AG04449 (cell line): ENCODE measurements around the gene CTDSPL.

Source experiments
- CTCF ChIA-PET: fragments of 350-600 bp; formaldehyde crosslinking; extraction: SDS; loops from one replicate; lab custom pipeline; 2021; ENCODE audit warnings: antibody characterized with exemption; lab: Yijun Ruan, JAX
- POLR2A ChIA-PET: fragments of 400-600, 350-600 bp; formaldehyde crosslinking; extraction: SDS; loops from one replicate; lab custom pipeline; 2020; ENCODE audit warnings: antibody characterized with exemption, inconsistent platforms; lab: Yijun Ruan, JAX
- DNase-seq: peaks from one replicate; pipeline ENCODE4 v3.0.0-alpha.2; 2010; ENCODE audit warnings: low read depth, low spot score
- H3K4me3 ChIP-seq: 2 replicates; pipeline ENCODE4 v1.5.1; 2011; ENCODE audit warnings: low read depth, mild to moderate bottlenecking, control low read depth, low read length
- TF ChIP-seq, protein P1 (sequence below): IDR thresholded peaks from one replicate; pipeline ENCODE4 v1.5.1; 2011; ENCODE audit warnings: mild to moderate bottlenecking, moderate library complexity, low read length, control low read depth, inconsistent platforms; ENCODE audit not compliant: insufficient read depth; ENCODE audit errors: missing control alignments

CTDSPL gene

DNA sequence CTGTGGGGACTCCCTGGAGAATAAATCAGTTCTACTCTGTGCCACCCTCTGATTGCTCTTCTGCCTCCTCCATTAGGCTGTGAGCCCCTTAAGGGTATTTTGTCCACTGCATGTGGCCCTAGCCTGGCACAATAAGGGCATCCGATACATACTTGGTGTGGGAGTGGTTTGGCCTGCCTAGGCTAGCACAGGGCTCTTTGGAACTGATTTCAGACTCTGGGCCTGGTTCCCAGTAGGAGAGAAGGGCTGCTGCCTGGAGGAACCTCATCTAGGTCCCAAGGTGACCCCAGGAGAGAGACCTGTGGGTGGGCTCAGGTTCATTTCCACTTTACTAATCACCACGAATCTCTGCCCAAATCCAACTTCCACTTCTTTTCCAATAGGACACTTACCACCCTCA lies 5.3 kb upstream of the CTDSPL start:
- POLR2A ChIA-PET: no interaction called here
- TF ChIP-seq, protein P1, sequence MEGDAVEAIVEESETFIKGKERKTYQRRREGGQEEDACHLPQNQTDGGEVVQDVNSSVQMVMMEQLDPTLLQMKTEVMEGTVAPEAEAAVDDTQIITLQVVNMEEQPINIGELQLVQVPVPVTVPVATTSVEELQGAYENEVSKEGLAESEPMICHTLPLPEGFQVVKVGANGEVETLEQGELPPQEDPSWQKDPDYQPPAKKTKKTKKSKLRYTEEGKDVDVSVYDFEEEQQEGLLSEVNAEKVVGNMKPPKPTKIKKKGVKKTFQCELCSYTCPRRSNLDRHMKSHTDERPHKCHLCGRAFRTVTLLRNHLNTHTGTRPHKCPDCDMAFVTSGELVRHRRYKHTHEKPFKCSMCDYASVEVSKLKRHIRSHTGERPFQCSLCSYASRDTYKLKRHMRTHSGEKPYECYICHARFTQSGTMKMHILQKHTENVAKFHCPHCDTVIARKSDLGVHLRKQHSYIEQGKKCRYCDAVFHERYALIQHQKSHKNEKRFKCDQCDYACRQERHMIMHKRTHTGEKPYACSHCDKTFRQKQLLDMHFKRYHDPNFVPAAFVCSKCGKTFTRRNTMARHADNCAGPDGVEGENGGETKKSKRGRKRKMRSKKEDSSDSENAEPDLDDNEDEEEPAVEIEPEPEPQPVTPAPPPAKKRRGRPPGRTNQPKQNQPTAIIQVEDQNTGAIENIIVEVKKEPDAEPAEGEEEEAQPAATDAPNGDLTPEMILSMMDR: no peak
- no peak for DNase-seq
- H3K4me3 ChIP-seq: no peak overlapping the region
- CTCF ChIA-PET: interaction anchor here (0.6 to 3.6 kb wide), 27 partner anchors 8 to 391 kb away, joined by 3 to 29 read pairs (median 4); no protein-coding TSS in a partner anchor

DNA sequence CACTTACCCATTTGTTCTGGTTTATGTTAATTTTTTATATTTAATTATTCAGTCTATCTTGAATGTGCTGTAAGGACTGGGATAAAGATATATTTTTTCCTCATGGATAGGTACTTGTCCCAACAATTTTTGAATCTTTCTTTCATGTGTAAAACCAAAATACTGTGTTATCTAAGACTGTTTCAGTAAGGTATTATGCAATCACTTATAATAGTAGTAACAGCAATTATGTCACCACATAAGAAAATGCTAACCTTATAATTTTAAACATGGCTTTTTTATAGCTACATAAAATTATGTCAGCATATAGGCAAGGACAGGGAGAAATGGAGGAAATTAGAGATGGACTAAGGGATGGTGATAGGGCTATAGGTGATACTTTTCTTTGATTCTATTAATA lies 2.9 kb upstream of the CTDSPL start:
- CTCF ChIA-PET: interaction anchor here (1.7 kb wide), 1 partner anchor 11 kb away, joined by 5 read pairs; no protein-coding TSS in a partner anchor
- H3K4me3 ChIP-seq: no peak overlapping the region
- DNase-seq: no peak
- TF ChIP-seq, protein P1: no peak
- POLR2A ChIA-PET: no interaction called here

DNA sequence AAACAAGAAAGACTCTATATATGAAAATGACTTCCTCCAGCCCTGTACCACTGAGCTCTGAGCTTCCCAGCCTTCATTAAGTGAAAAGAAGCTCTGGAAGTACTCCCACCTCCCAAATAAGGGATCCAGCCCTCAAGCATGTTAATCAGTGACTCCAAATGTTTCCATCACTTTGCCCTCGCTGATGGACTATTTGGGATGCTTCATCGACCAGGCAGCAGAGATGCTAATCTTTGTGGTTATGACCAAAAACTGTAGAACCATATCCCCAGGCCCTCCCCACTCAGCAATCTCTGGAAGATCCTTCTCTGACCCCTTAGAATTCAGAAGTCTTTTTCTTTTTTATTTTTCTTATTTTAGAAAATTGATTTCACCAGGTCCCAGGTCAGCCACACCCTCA lies 2.3 kb upstream of the CTDSPL start:
- TF ChIP-seq, protein P1: no peak
- ChIA-PET CTCF (interaction anchor here (0.6 to 1.7 kb wide), 2 partner anchors 11 to 94 kb away, joined by 3 to 5 read pairs; no protein-coding TSS in a partner anchor), POLR2A (no interaction called here)
- DNase-seq: no peak
- H3K4me3 ChIP-seq: no peak overlapping the region

DNA sequence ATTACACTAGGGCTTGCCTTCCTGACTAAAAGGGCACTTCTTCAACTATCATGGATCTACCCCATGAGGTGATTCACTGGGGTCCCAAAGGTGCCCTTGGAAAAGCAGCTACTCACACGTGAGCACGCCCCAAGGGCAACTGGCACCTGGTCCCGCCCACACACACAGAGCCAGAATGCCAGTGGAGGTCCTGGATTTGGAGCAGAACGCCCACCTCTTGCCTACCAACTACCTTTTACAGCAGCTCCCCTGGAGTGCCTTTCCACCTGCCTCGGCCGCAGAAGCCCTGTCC lies 1.8 kb upstream of the CTDSPL start:
- CTCF ChIA-PET: interaction anchor here (0.6 to 1.7 kb wide), 2 partner anchors 12 to 93 kb away, joined by 3 to 5 read pairs; no protein-coding TSS in a partner anchor
- DNase-seq: no peak
- peak overlapping the region; percentile 18 for H3K4me3 ChIP-seq
- POLR2A ChIA-PET: no interaction called here
- TF ChIP-seq, protein P1: no peak

DNA sequence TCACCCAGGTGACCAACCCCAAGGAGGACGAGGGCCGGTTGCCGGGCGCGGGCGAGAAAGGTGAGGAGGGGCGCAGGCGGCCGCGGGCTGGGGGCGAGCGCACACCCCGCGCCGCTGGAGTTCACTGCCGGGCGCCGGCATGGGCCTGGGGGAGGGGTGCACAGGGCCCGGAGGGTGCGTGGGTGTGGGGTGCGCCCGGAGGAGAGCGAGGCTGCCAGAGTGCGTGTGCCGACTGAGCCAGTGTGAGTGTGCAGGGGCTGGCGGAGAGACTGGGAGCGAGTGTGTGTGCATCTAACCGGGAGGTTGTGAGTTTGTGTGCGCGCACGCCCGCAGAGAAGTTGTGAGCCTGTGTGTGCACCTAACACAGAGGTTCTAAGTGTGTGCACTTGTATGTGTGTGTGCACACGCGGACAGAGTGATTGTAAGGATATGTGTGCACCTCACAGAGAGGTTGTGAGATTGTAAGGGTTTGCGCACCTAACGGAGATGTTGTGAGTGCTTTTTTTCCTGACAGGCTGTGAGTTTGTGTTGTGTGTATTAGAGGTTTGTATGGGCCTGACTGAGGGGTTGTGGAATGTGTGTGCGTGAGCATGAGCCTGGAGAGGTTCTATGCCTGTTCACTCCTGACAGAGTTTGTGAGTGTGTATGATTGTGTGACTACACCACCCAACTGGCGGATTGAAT lies 681 bp downstream of the CTDSPL start:
- TF ChIP-seq, protein P1: no peak
- CTCF ChIA-PET: interaction anchor here (1.1 to 2.5 kb wide), 2 partner anchors 8 to 105 kb away, joined by 3 to 13 read pairs; no protein-coding TSS in a partner anchor
- POLR2A ChIA-PET: no interaction called here
- DNase-seq: no peak
- peak overlapping the region; percentile 81 for H3K4me3 ChIP-seq

DNA sequence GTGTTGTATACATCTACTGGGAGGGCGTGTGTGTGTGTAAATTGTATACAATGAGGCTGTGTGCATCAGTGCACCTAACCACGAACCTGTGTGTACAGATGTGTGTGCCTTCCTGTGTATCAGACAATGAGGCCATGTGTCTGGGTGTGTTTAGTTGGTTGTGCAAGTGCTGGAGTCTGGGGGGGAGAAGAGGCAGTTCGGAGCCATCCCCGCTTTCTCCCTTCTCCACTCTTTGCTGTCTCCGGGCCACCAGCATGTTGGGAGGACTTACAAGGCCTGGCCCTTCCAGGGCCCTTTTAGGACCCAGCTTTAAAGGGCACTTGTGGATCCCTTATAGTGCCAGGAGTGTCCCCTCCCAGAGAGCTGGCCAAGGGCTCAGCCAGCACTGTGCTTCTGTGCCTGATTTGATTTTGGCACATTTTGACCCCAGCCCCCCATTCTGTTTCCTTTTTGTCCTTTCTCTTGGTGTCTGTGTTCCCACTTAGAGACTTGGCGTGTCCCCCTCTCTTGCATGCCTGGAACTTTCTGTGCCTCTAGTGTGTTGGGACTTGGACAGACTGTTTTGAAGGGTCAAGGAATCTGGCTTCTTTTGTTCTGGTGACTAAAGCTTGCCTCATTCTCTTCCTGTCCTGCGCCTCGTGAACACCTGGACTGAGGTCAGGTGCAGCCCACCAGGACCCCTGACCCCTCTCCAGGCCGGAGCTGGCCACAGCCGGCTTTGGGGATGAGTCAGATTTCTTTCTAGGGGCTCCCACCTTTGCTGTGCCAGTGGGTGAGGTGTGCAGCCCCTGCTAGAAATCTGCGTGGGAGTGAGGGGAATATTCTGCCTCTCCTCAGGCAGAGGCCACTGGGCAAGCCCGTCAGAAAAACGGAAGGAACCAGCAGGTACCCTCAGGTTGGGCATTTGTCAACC lies 1.5 kb downstream of the CTDSPL start:
- CTCF ChIA-PET: interaction anchor here (1.1 to 2.5 kb wide), 3 partner anchors 9 to 120 kb away, joined by 3 to 13 read pairs (median 3); no protein-coding TSS in a partner anchor
- peak overlapping the region; percentile 81 for H3K4me3 ChIP-seq
- POLR2A ChIA-PET: no interaction called here
- TF ChIP-seq, protein P1: no peak
- no peak for DNase-seq
